ENCODE measurements around the gene ITGA8. TPM values are rescaled to one million over a fixed set of nuclear protein-coding genes. Genes with fewer than 3 reads are reported as not detected.

ITGA8 gene
- polyA plus RNA-seq, 6 donors from 2014 or later = not detected

Other genes with a start within 250 kb of the ITGA8 start
- 1 to 10 TPM; 2.8 to 8.3 (median 7.1) TPM for gene MINDY3, start 140.6 kb upstream of the ITGA8 start, polyA plus RNA-seq (ENCODE audit: low read depth in 6 of 6)